ENCODE results near the gene RHBDL1. TPM values are rescaled to one million over a fixed set of nuclear protein-coding genes. Genes with fewer than 3 reads are reported as not detected.
A peak's percentile ranks its signal among the peaks of the same experiment; 100 is the strongest.

The RHBDL1 gene
- total and polyA plus RNA-seq, 2 experiments from 2014 or later, result 8.4 to 10.1 TPM

- Histone ChIP-seq H3K4me3 (peak overlapping the region; percentile 71), H2AFZ (no peak overlapping the region), H3K27me3 (ENCODE audit: insufficient read depth) (no peaks in the 10 kb centered on the region), H3K9me2 (ENCODE audit: insufficient read depth) (no peaks in the 10 kb centered on the region), H3K4me2 (peak overlapping the region; percentile 86), H3K79me2 (replicated peaks; ENCODE audit: insufficient read depth) (peaks cover 9% of the 10 kb centered on the region; the same call in 1 of the 2 replicates), H3K4me1 (ENCODE audit: insufficient read depth) (peaks cover 16% of the 10 kb centered on the region; the same call in 1 of the 2 replicates), H4K20me1 (replicated peaks; ENCODE audit: insufficient read depth) (peaks cover 14% of the 10 kb centered on the region; the same call in 1 of the 2 replicates), H3K36me3 (ENCODE audit: insufficient read depth) (no peaks in the 10 kb centered on the region; the same call in 1 of the 2 replicates), H3K27ac (ENCODE audit: low read depth) (no peak overlapping the region), H3F3A (replicated peaks; ENCODE audit: low read depth) (peaks cover 27% of the 10 kb centered on the region)
- Mint-ChIP-seq H3K4me3 (peak overlapping the region; percentile 84), H3K27ac (no peak overlapping the region; the same call in 1 of the 2 replicates), H3K36me3 (ENCODE audit: low read depth) (peaks cover 24% of the 10 kb centered on the region), H3K4me1 (peaks cover 26% of the 10 kb centered on the region), H3K9me3 (no peaks in the 10 kb centered on the region; the same call in 1 of the 3 replicates), H3K27me3 (ENCODE audit: insufficient read depth, low read depth, poor library complexity) (peaks cover 23% of the 10 kb centered on the region)
- no peak for TF ChIP-seq CREB1 (CRISPR knock-in tag; IDR thresholded peaks at IDR 0.05; ENCODE audit: low read depth)
- TF ChIP-seq, protein P1, sequence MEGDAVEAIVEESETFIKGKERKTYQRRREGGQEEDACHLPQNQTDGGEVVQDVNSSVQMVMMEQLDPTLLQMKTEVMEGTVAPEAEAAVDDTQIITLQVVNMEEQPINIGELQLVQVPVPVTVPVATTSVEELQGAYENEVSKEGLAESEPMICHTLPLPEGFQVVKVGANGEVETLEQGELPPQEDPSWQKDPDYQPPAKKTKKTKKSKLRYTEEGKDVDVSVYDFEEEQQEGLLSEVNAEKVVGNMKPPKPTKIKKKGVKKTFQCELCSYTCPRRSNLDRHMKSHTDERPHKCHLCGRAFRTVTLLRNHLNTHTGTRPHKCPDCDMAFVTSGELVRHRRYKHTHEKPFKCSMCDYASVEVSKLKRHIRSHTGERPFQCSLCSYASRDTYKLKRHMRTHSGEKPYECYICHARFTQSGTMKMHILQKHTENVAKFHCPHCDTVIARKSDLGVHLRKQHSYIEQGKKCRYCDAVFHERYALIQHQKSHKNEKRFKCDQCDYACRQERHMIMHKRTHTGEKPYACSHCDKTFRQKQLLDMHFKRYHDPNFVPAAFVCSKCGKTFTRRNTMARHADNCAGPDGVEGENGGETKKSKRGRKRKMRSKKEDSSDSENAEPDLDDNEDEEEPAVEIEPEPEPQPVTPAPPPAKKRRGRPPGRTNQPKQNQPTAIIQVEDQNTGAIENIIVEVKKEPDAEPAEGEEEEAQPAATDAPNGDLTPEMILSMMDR (conservative IDR thresholded peaks at IDR 0.05; ENCODE audit: low read depth in 2 of 2), result no peak
- TF ChIP-seq, protein P2, sequence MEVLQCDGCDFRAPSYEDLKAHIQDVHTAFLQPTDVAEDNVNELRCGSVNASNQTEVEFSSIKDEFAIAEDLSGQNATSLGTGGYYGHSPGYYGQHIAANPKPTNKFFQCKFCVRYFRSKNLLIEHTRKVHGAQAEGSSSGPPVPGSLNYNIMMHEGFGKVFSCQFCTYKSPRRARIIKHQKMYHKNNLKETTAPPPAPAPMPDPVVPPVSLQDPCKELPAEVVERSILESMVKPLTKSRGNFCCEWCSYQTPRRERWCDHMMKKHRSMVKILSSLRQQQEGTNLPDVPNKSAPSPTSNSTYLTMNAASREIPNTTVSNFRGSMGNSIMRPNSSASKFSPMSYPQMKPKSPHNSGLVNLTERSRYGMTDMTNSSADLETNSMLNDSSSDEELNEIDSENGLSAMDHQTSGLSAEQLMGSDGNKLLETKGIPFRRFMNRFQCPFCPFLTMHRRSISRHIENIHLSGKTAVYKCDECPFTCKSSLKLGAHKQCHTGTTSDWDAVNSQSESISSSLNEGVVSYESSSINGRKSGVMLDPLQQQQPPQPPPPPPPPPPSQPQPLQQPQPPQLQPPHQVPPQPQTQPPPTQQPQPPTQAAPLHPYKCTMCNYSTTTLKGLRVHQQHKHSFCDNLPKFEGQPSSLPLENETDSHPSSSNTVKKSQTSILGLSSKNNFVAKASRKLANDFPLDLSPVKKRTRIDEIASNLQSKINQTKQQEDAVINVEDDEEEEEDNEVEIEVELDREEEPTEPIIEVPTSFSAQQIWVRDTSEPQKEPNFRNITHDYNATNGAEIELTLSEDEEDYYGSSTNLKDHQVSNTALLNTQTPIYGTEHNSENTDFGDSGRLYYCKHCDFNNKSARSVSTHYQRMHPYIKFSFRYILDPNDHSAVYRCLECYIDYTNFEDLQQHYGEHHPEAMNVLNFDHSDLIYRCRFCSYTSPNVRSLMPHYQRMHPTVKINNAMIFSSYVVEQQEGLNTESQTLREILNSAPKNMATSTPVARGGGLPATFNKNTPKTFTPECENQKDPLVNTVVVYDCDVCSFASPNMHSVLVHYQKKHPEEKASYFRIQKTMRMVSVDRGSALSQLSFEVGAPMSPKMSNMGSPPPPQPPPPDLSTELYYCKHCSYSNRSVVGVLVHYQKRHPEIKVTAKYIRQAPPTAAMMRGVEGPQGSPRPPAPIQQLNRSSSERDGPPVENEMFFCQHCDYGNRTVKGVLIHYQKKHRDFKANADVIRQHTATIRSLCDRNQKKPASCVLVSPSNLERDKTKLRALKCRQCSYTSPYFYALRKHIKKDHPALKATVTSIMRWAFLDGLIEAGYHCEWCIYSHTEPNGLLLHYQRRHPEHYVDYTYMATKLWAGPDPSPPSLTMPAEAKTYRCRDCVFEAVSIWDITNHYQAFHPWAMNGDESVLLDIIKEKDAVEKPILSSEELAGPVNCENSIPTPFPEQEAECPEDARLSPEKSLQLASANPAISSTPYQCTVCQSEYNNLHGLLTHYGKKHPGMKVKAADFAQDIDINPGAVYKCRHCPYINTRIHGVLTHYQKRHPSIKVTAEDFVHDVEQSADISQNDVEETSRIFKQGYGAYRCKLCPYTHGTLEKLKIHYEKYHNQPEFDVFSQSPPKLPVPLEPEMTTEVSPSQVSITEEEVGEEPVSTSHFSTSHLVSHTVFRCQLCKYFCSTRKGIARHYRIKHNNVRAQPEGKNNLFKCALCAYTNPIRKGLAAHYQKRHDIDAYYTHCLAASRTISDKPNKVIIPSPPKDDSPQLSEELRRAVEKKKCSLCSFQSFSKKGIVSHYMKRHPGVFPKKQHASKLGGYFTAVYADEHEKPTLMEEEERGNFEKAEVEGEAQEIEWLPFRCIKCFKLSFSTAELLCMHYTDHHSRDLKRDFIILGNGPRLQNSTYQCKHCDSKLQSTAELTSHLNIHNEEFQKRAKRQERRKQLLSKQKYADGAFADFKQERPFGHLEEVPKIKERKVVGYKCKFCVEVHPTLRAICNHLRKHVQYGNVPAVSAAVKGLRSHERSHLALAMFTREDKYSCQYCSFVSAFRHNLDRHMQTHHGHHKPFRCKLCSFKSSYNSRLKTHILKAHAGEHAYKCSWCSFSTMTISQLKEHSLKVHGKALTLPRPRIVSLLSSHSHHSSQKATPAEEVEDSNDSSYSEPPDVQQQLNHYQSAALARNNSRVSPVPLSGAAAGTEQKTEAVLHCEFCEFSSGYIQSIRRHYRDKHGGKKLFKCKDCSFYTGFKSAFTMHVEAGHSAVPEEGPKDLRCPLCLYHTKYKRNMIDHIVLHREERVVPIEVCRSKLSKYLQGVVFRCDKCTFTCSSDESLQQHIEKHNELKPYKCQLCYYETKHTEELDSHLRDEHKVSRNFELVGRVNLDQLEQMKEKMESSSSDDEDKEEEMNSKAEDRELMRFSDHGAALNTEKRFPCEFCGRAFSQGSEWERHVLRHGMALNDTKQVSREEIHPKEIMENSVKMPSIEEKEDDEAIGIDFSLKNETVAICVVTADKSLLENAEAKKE (CRISPR knock-in tag; IDR thresholded peaks at IDR 0.05), result no peak
- TF ChIP-seq EZH2 (IDR thresholded peaks at IDR 0.05; ENCODE audit: low read depth, unreplicated experiment), result no peak
- TF ChIP-seq ZNF114 (CRISPR knock-in tag; IDR thresholded peaks at IDR 0.05), result no peak
- TF ChIP-seq, protein P3, sequence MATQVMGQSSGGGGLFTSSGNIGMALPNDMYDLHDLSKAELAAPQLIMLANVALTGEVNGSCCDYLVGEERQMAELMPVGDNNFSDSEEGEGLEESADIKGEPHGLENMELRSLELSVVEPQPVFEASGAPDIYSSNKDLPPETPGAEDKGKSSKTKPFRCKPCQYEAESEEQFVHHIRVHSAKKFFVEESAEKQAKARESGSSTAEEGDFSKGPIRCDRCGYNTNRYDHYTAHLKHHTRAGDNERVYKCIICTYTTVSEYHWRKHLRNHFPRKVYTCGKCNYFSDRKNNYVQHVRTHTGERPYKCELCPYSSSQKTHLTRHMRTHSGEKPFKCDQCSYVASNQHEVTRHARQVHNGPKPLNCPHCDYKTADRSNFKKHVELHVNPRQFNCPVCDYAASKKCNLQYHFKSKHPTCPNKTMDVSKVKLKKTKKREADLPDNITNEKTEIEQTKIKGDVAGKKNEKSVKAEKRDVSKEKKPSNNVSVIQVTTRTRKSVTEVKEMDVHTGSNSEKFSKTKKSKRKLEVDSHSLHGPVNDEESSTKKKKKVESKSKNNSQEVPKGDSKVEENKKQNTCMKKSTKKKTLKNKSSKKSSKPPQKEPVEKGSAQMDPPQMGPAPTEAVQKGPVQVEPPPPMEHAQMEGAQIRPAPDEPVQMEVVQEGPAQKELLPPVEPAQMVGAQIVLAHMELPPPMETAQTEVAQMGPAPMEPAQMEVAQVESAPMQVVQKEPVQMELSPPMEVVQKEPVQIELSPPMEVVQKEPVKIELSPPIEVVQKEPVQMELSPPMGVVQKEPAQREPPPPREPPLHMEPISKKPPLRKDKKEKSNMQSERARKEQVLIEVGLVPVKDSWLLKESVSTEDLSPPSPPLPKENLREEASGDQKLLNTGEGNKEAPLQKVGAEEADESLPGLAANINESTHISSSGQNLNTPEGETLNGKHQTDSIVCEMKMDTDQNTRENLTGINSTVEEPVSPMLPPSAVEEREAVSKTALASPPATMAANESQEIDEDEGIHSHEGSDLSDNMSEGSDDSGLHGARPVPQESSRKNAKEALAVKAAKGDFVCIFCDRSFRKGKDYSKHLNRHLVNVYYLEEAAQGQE (IDR thresholded peaks at IDR 0.05; ENCODE audit: unreplicated experiment), result no peak
- no peak for TF ChIP-seq EZH2phosphoT487 (IDR thresholded peaks at IDR 0.05; ENCODE audit: unreplicated experiment)
- ATAC-seq (no peak), DNase-seq (ENCODE audit: low spot score) (no peak)
Measured at GRCh38 chr16:680625-680945, 5.1 kb downstream of the RHBDL1 start.
